ENCODE results near the gene SHMT2. TPM values are rescaled to one million over a fixed set of nuclear protein-coding genes. Genes with fewer than 3 reads are reported as not detected.

The SHMT2 gene
- total RNA-seq, 4 donors from 2014 or later: 41.3 to 107 (median 46.4) TPM

GRCh38 chr12:57225680-57226210 lies 3.8 kb upstream of the SHMT2 start:
- ATAC-seq: no peak
- H3K4me1 ChIP-seq: peaks cover 7 to 9% of the 10 kb centered on the region in 2 donors
- in situ Hi-C loops (cut with MboI; ENCODE audit: low sequenced_read_pairs in 4 of 4): no loop called here

GRCh38 chr12:57226588-57227314 lies 2.8 kb upstream of the SHMT2 start:
- TF ChIP-seq POLR2A (IDR thresholded peaks at IDR 0.05) (no peak), CTCF (IDR thresholded peaks at IDR 0.05 in 4 of 5, conservative IDR thresholded peaks at IDR 0.05 in 1 of 5) (no peak)
- H3K27ac ChIP-seq: no peak overlapping the region
- intact Hi-C loops (cut with DNase I; ENCODE audit: low total_unique reads): no loop called here
- no peak for DNase-seq
- no peaks in the 10 kb centered on the region for H3K9me3 ChIP-seq
- no peak overlapping the region for H3K4me3 ChIP-seq
- in situ Hi-C loops (cut with MboI; ENCODE audit: low sequenced_read_pairs in 4 of 4): no loop called here
- H3K27me3 ChIP-seq: peaks cover 29 to 46% (median 39%) of the 10 kb centered on the region in 3 donors
- no peak for ATAC-seq
- H3K4me1 ChIP-seq: peaks cover 10 to 12% of the 10 kb centered on the region in 2 donors
- H3K36me3 ChIP-seq: no peaks in the 10 kb centered on the region

More at GRCh38 chr12:57225680-57226210, 3.8 kb upstream of the SHMT2 start:
- Histone ChIP-seq H3K27ac (no peak overlapping the region), H3K36me3 (no peaks in the 10 kb centered on the region), H3K9me3 (no peaks in the 10 kb centered on the region), H3K4me3 (no peak overlapping the region), H3K27me3 (peaks cover 39 to 56% (median 49%) of the 10 kb centered on the region in 3 donors)
- DNase-seq: no peak
- no peak for TF ChIP-seq POLR2A (IDR thresholded peaks at IDR 0.05)
- TF ChIP-seq CTCF (IDR thresholded peaks at IDR 0.05 in 4 of 5, conservative IDR thresholded peaks at IDR 0.05 in 1 of 5): no peak
- intact Hi-C loops (cut with DNase I; ENCODE audit: low total_unique reads): no loop called here

GRCh38 chr12:57227315-57228115 lies 2.0 kb upstream of the SHMT2 start:
- Histone ChIP-seq H3K4me1 (peaks cover 10 to 12% of the 10 kb centered on the region in 2 donors), H3K36me3 (peaks cover 0 to 2% of the 10 kb centered on the region in 2 donors), H3K9me3 (no peaks in the 10 kb centered on the region), H3K4me3 (no peak overlapping the region), H3K27ac (no peak overlapping the region), H3K27me3 (peaks cover 24 to 39% (median 31%) of the 10 kb centered on the region in 3 donors)
- in situ Hi-C loops (cut with MboI; ENCODE audit: low sequenced_read_pairs in 4 of 4): no loop called here
- TF ChIP-seq CTCF (IDR thresholded peaks at IDR 0.05 in 4 of 5, conservative IDR thresholded peaks at IDR 0.05 in 1 of 5) (no peak), POLR2A (IDR thresholded peaks at IDR 0.05) (no peak)
- no peak for DNase-seq
- no peak for ATAC-seq
- intact Hi-C loops (cut with DNase I; ENCODE audit: low total_unique reads): no loop called here

- Histone ChIP-seq H3K9me3 (no peaks in the 10 kb centered on the region), H3K4me3 (peak overlapping the region; percentile 65 to 84 (median 77)), H3K36me3 (peaks cover 0 to 18% of the 10 kb centered on the region in 2 donors), H3K4me1 (peaks cover 10 to 12% of the 10 kb centered on the region in 2 donors), H3K27ac (peak overlapping the region; percentile 81 to 85 (median 82)), H3K27me3 (peaks cover 20 to 25% (median 22%) of the 10 kb centered on the region in 3 donors)
- intact Hi-C loops (cut with DNase I; ENCODE audit: low total_unique reads) (no loop called here), in situ Hi-C loops (cut with MboI; ENCODE audit: low sequenced_read_pairs in 4 of 4) (no loop called here)
- ATAC-seq (no peak), DNase-seq (no peak)
- TF ChIP-seq CTCF (IDR thresholded peaks at IDR 0.05 in 4 of 5, conservative IDR thresholded peaks at IDR 0.05 in 1 of 5): peak in 3 of 5 experiments; percentile 13 to 51 (median 24)
- TF ChIP-seq POLR2A (IDR thresholded peaks at IDR 0.05): no peak
These were observed 371 bp upstream of the SHMT2 start for GRCh38 chr12:57229046-57229633.

All from gastrocnemius medialis (tissue), 4 donors.